Smooth muscle cell of the umbilical artery (primary cell): Measurements from ENCODE around the gene SFT2D2. TPM values are rescaled to one million over a fixed set of nuclear protein-coding genes. Genes with fewer than 3 reads are reported as not detected.

Experiments used
- total RNA-seq: library from RNA; depleted of rRNA; stranded (reverse); fragments of >200 nt; gene quantifications from 2 replicates; pipeline ENCODE4 v1.2.3, GENCODE V29; 2014

SFT2D2 gene
- total RNA-seq = 39.5 and 40.6 TPM in 2 replicates

GRCh38 chr1:168225476-168226190, at the start of gene SFT2D2:
Gene SFT2D2, plus strand, starts transcription at chr1:168226004. Its CDS starts 76 bp downstream, at chr1:168226080.

GRCh38 chr1:168178638-168179437, 47.0 kb upstream of the SFT2D2 start, which contains the start of gene TIPRL:
Gene TIPRL, plus strand, starts transcription at chr1:168178962. Its CDS starts 116 bp downstream, at chr1:168179078.

GRCh38 chr1:168280296-168280927, 54.6 kb downstream of the SFT2D2 start, which contains the start of gene TBX19:
Gene TBX19, plus strand, starts transcription at chr1:168280877. Its CDS starts 214 bp downstream, at chr1:168281091.

Other genes starting within 250 kb of the SFT2D2 start
- 17.5 and 29.0 TPM in 2 replicates for gene GPR161, start 89.1 kb upstream of the SFT2D2 start, total RNA-seq
- gene TIPRL, start 47.0 kb upstream of the SFT2D2 start, total RNA-seq = 36.4 and 43.7 TPM in 2 replicates
- 0.60 and 0.89 TPM in 2 replicates for gene TBX19, start 54.9 kb downstream of the SFT2D2 start, total RNA-seq